PFSK-1 (cell line): ENCODE measurements around the gene RBMS3.

Experiments
- POLR2AphosphoS5 ChIP-seq: IDR thresholded peaks from 2 replicates; pipeline ENCODE4 v1.6.1; 2012; ENCODE audit warnings: low read depth, mild to moderate bottlenecking, control low read depth, low read length, moderate library complexity
- REST ChIP-seq, 2 experiments: IDR thresholded peaks; 2 replicates each; pipeline versions ENCODE4 v1.6.1 to v1.8.0; 2011 to 2012; ENCODE audit warnings: low read depth in 2 of 2, low read length in 2 of 2, control low read depth in 1 of 2, inconsistent platforms in 1 of 2, mild to moderate bottlenecking in 1 of 2, moderate library complexity in 1 of 2; ENCODE audit not compliant: insufficient read depth in 1 of 2
- SIN3A ChIP-seq: IDR thresholded peaks from 2 replicates; pipeline ENCODE4 v1.6.1; 2012; ENCODE audit warnings: mild to moderate bottlenecking, low read length, moderate library complexity, borderline replicate concordance; ENCODE audit not compliant: insufficient read depth

GRCh38 chr3:29805757-29806156 lies 524.9 kb downstream of the RBMS3 start:
- TF ChIP-seq POLR2AphosphoS5 = no peak
- no peak for TF ChIP-seq REST (IDR thresholded peaks at IDR 0.05; ENCODE audit: insufficient read depth in 1 of 2, low read depth in 2 of 2, low read length in 2 of 2)
- TF ChIP-seq SIN3A = no peak
